Measurements from ENCODE around the gene S100B.

DNA sequence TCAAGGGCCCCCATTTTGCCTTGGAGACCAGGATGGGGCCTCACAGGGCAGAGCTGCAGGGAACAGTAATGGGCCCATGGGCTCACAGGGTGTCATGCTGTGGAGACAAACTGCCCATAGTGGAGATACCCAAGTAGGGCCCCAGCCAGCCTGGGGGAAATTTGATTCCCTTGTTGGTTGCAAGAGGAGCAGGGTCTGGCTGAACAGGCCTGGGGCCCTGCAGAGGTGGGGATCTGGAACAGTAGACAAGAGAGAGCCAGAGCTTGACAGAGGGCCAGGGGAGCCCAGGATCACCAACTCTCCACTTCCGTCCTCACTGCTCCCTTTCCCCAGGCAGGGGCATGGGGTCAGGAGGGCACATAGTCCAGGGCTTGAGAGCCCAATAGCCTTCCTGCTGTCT is 8.7 kb downstream of the S100B start:
- no peak for TF ChIP-seq GATA2 (IDR thresholded peaks at IDR 0.05; ENCODE audit: low read depth, low read length)
- TF ChIP-seq GATA3 (IDR thresholded peaks at IDR 0.05; ENCODE audit: low read depth, low read length) = no peak
